HG02623 (cell line): ENCODE data around the gene SLC25A13.
A peak's percentile ranks its signal among the peaks of the same experiment; 100 is the strongest.
"Not testable (repeated sequence)": the region's sequence is repeated elsewhere in the genome, so short reads cannot be mapped to it uniquely, and the experiment has no call there.

ENCODE experiments used
- ATAC-seq: cut with Tn5 transposase; IDR thresholded peaks from one replicate; pipeline ENCODE4 v1.9.1; 2021; ENCODE audit warnings: moderate library complexity; ENCODE audit not compliant: unreplicated experiment

SLC25A13 gene

GRCh38 chr7:96321658-96322372 is at the start of gene SLC25A13:
SLC25A13 (minus strand) TSS chr7:96322098; CDS start chr7:96321956, 142 bp downstream.
- peak; percentile 80 for ATAC-seq

GRCh38 chr7:96365916-96366315 is 44.0 kb upstream of the SLC25A13 start:
- not testable (repeated sequence) for ATAC-seq

GRCh38 chr7:96361116-96361857 is 39.4 kb upstream of the SLC25A13 start:
- ATAC-seq = no peak

- no peak for ATAC-seq
Observed at GRCh38 chr7:96359876-96360275, 38.0 kb upstream of the SLC25A13 start.

GRCh38 chr7:96358236-96358971 is 36.5 kb upstream of the SLC25A13 start:
- not testable (repeated sequence) for ATAC-seq

GRCh38 chr7:96355990-96356506 is 34.1 kb upstream of the SLC25A13 start:
- ATAC-seq = no peak

GRCh38 chr7:96354881-96355280 is 33.0 kb upstream of the SLC25A13 start:
- no peak for ATAC-seq

GRCh38 chr7:96349572-96349971 is 27.7 kb upstream of the SLC25A13 start:
- no peak for ATAC-seq

- ATAC-seq = no peak
Observed at GRCh38 chr7:96347471-96347870, 25.6 kb upstream of the SLC25A13 start.

- no peak for ATAC-seq
Observed at GRCh38 chr7:96346293-96346953, 24.5 kb upstream of the SLC25A13 start.

- ATAC-seq = no peak
Observed at GRCh38 chr7:96344236-96344635, 22.3 kb upstream of the SLC25A13 start.

- ATAC-seq = no peak
Observed at GRCh38 chr7:96342049-96342448, 20.2 kb upstream of the SLC25A13 start.

GRCh38 chr7:96337519-96337918 is 15.6 kb upstream of the SLC25A13 start:
- no peak for ATAC-seq

GRCh38 chr7:96332325-96332724 is 10.4 kb upstream of the SLC25A13 start:
- ATAC-seq = no peak

- no peak for ATAC-seq
Observed at GRCh38 chr7:96331775-96332174, 9.9 kb upstream of the SLC25A13 start.

GRCh38 chr7:96331233-96331632 is 9.3 kb upstream of the SLC25A13 start:
- no peak for ATAC-seq

GRCh38 chr7:96330193-96330592 is 8.3 kb upstream of the SLC25A13 start:
- no peak for ATAC-seq

- ATAC-seq = no peak
Observed at GRCh38 chr7:96329241-96329640, 7.3 kb upstream of the SLC25A13 start.

- no peak for ATAC-seq
Observed at GRCh38 chr7:96328016-96328415, 6.1 kb upstream of the SLC25A13 start.

- no peak for ATAC-seq
Observed at GRCh38 chr7:96327429-96327828, 5.5 kb upstream of the SLC25A13 start.

GRCh38 chr7:96326752-96327151 is 4.9 kb upstream of the SLC25A13 start:
- ATAC-seq = peak; percentile 23
